Suprapubic skin (tissue), 4 donors: ENCODE measurements around the gene DDX43.

ENCODE experiments used
- CTCF ChIP-seq, 2 donors: fragments of 200-600 bp in 1 of 2; fragments of 450-650 bp in 1 of 2; sonication (generic) in 1 of 2; IDR thresholded peaks; one replicate each; pipeline ENCODE4 v1.5.1; 2016 to 2019; ENCODE audit warnings: antibody characterized with exemption in 2 of 2, mild to moderate bottlenecking in 1 of 2, moderate library complexity in 1 of 2
- EP300 ChIP-seq: sonication (generic); formaldehyde crosslinking; IDR thresholded peaks from one replicate; pipeline ENCODE4 v1.6.1; 2017; ENCODE audit warnings: antibody characterized with exemption
- POLR2AphosphoS5 ChIP-seq, 3 donors: sonication (generic); formaldehyde crosslinking; IDR thresholded peaks; one replicate each; pipeline ENCODE4 v1.6.1; 2017; ENCODE audit warnings: antibody characterized with exemption in 3 of 3

GRCh38 chr6:73413102-73413501 lies 18.5 kb downstream of the DDX43 start:
- no peak for TF ChIP-seq POLR2AphosphoS5 (IDR thresholded peaks at IDR 0.05)
- TF ChIP-seq EP300: no peak
- TF ChIP-seq CTCF (IDR thresholded peaks at IDR 0.05): no peak
